NK-92 (cell line): Measurements from ENCODE around the gene NATD1.
"Not testable (repeated sequence)": the region's sequence is repeated elsewhere in the genome, so short reads cannot be mapped to it uniquely, and the experiment has no call there.

Source experiments
- DNase-seq: peaks from one replicate; lab custom pipeline; 2025; ENCODE audit not compliant: unreplicated experiment; lab: John Stamatoyannopoulos, UW

NATD1 gene

DNA sequence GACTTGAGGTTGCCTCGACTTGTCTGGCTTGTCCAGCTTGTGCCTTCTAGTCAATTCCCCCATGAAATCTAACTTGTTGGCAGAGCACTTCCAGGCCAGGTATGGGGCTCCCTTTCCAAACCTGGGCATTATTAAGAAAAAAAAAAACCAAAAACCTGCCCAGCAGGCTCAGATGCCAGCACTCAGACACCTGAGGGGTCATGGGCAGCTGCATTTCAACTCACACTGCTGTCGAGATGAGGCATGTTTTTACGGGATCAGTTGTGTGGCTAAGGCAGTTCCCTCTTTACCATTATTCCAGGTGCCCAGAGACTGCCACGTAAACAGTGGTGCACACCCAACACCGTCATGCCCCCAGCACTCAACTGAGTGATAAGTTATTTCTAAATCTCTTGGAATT lies 57.1 kb downstream of the NATD1 start:
- DNase-seq: no peak

- no peak for DNase-seq
These were observed 58.5 kb downstream of the NATD1 start for GRCh38 chr17:21194703-21195102.

GRCh38 chr17:21194226-21194625 lies 59.0 kb downstream of the NATD1 start:
- no peak for DNase-seq

- no peak for DNase-seq
These were observed 60.2 kb downstream of the NATD1 start for GRCh38 chr17:21193031-21193430.

DNA sequence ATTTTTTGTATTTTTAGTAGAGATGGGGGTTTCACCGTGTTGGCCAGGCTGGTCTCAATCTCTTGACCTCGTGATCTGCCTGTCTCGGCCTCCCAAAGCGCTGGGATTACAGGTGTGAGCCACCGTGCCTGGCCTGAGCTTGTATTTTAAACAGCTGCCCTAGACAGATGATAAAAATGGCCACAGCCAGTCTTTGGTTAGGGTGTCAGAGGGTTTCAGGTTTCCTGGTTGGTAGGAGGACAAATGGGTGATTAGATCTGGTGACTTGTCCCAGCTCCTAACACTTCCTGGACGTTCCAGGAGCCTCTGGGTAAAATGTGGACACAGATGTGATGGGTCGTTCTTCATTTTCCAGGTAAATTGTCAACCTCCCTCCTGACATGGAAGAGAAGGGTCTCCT lies 60.8 kb downstream of the NATD1 start:
- not testable (repeated sequence) for DNase-seq

- DNase-seq: no peak
These were observed 61.5 kb downstream of the NATD1 start for GRCh38 chr17:21191698-21192097.

- DNase-seq: no peak
These were observed 63.1 kb downstream of the NATD1 start for GRCh38 chr17:21190078-21190477.

DNA sequence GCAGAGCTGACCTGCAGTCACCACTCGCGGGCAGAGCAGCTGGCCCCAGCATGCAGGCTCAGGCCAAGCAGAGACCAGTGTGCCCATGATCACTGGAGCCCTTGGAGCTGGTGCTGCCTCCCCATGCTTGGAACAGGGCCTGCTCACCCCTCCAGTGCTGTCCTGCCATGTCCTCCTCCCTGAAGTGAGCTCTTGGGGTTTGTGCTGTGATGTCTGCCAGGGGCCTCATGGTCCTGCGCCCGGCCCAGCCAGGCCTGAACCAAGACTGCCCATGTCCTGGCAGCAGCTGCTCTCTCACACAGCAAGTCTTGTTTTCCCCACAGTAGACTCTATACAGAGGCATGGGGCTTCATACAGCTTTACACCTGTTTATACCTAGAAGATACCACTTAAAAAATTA lies 63.8 kb downstream of the NATD1 start:
- DNase-seq: no peak
